GM23248 (cell line): ENCODE results near the gene AICDA.

Experiments used
- EZH2 ChIP-seq: fragments of 200-600 bp; sonication (generic); IDR thresholded peaks from 2 replicates; pipeline ENCODE4 v1.6.1; 2018; ENCODE audit warnings: antibody characterized with exemption, mild to moderate bottlenecking; ENCODE audit not compliant: insufficient read depth, poor library complexity, severe bottlenecking
- EZH2phosphoT487 ChIP-seq: fragments of 200-600 bp; sonication (generic); IDR thresholded peaks from 2 replicates; pipeline ENCODE4 v1.6.1; 2018; ENCODE audit warnings: antibody characterized with exemption, moderate library complexity, mild to moderate bottlenecking, low read depth; ENCODE audit not compliant: insufficient read depth

DNA sequence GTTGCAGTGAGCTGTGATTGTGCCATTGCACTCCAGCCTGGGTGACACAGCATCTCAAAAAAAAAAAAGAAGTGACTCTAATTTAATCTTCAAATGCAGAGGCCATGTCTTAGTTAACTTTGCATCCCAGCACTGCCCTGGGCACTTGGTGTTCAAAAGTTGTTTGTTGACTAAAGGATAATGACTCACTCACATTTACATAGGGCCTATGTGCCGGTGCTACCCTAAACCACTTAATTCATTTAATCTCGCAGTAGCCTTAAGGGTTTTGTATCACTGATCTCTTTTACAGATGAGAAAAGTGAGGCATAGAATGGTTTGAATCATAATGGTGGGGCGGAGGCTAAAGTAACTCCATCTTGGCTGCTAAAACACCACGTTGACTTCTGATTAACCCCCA is 26.3 kb upstream of the AICDA start:
- no peak for TF ChIP-seq EZH2
- no peak for TF ChIP-seq EZH2phosphoT487
